HG02840 (cell line): Measurements from ENCODE around the gene TOR4A.

ENCODE experiments used
- ATAC-seq: cut with Tn5 transposase; IDR thresholded peaks from one replicate; pipeline ENCODE4 v1.9.1; 2021; ENCODE audit warnings: mild to moderate bottlenecking, moderate library complexity, moderate number of reproducible peaks; ENCODE audit not compliant: unreplicated experiment, low FRiP score

TOR4A gene

GRCh38 chr9:137277329-137278041, at the start of gene TOR4A:
Gene TOR4A (plus strand): TSS chr9:137277726. CDS start chr9:137278690, 964 bp downstream.
- peak; percentile 63 for ATAC-seq

DNA sequence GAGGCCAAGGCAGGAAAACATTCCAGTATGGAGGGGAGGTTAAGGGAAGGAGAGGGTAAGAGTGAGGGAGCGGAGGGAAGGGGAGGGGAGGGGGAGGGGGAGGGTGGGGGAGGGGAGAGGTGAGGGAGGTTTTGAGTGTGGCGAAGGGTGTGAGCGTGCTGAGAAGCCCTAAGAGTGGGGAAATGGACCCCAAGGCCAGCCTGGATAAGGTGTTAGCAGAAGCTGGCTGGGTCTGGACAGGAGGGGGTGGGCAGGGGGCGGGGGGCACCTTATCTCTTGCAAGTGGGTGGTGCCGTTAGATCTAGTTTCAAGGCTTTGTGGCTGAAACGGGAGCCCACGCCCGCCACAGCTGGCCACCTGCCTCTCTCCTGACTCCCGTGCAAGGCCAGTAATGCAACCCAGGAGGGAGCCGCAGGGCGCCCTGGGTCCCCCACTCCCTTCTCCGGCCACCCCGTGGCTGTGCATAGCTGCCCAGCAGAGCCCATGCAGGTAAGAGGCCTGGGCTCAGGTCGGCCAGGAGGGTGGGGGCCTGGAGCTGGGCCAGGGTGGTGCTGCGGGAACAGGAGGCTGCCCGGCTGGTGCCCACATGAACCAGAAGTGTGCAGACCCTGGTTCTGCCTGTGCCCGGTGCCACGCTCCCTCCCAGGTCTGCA, 49.5 kb upstream of the TOR4A start:
- no peak for ATAC-seq

DNA sequence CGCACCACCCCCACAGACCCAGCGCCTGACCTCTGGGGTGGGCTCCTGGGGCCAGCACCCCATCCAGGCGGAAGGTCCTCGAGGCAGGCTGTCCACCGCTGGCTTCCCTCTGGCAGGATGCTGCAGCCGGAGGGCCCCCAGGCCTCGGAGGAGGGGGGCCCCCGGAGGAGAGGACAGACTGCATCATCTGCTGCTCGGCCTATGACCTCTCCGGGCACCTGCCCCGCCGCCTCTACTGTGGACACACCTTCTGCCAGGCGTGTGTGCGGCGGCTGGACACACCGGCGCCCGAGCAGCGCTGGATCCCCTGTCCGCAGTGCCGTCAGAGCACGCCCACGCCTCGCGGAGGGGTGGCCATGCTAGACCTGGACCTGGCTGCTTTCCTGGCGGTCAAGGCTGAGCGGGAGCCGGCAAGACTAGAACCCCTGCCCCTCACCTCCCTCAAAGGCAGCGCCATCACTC, 49.0 kb upstream of the TOR4A start:
- ATAC-seq = no peak

DNA sequence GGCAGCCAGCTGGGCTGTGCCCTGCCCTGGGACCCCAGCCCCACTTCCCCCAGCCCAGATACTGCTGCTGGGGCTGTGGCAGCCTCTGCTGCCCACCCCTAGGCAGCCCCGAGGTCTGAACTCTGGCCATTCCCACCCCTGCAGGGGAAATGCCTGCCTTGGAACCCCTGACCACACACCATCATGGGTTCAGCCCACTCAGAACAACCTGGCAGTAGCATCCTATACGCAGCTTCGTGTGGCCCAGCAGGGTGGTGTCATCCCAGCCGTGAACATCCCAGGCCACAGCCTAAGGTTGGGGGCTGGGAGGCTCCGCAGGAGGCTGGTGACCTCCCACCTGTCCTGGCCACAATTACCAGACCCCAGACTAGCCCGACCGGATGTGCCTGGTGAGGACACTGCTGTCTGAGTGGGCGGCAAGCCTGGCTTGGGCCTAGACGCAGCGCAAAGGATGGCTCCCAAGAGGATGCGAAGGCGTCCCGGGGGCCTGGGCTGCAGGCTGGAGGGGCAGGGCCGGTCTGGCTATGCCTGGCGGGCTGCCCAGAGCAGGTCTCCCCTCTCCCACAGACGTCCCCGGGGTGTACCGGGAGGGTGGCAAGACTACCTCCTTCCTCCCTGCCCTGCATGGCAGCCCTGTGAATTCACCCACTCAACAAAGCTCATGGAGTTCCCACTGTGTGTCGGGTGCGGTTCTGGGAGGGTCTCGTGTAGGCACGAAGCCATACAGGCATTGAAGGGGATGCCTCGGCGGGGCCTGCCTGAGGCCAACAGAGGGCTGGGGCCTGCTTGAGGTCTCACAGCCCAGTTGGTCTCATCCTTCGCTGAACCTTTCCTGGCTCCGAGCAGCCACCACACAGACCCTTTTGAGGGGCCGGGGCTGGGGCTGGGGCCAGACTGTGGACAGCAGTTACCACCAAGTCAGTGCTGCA, 48.3 kb upstream of the TOR4A start:
- ATAC-seq = no peak

GRCh38 chr9:137229903-137230704, 47.4 kb upstream of the TOR4A start:
- no peak for ATAC-seq

DNA sequence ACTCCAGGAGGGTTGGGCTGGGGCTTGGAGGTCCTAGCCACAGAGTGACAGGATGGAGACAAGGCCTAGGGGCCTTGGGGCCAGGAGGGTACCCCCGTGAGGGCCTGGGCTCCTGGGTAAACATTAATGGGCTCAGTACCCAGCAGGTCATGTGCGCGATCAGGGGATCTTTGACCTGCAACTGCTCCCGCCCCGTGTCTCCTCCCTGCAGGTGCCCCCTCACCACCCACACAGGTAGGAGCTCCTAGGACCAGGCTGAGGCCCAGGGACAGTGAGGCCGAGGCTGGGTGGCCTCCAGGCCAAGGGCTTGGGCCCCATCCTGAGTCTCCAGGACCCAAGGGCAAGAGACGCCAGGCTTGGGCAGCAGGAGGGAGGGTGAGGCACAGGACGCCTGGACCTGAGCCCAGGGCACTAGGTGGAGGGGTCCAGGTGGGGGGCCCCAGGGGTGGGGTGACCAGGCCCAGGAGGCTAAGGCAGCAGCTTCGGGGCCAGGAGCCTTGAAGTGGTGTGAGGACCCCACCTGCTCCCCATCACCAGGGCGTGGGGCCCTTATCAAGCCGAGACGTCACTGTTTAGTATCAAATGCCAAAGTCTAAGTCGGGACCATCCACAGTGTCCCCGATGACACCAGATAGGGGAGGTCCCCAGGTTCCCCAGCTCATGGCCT, 46.7 kb upstream of the TOR4A start, which contains the start of gene SLC34A3:
Gene SLC34A3 (plus strand): TSS at position 197 of the 667 bp plus-strand sequence. CDS start 802 bp downstream, outside the sequence.
- ATAC-seq = no peak

GRCh38 chr9:137231372-137232039, 46.0 kb upstream of the TOR4A start:
- no peak for ATAC-seq

DNA sequence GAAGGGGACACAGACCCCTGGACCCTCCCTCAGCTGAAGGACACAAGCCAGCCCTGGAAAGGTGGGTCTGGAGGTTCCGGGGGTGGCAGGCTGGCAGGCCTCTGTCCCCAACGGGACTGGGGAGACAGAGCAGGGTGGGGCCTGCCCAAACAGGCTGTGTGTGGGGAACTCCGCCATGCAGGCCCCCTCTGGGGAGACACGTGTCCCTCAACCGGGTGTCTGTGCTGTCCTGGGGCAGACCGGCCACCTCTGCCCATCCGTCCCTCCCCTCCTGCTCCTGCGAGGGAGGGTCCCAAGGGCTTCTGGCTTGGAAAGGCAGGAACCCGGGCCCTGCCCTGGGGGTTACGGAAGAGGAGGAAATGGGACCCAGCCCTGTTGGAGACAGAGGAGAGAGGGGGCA, 45.4 kb upstream of the TOR4A start:
- no peak for ATAC-seq

- no peak for ATAC-seq
These were observed 45.0 kb upstream of the TOR4A start for GRCh38 chr9:137232510-137232909.

- no peak for ATAC-seq
These were observed 44.2 kb upstream of the TOR4A start for GRCh38 chr9:137233143-137233980.

GRCh38 chr9:137234055-137234697, 43.4 kb upstream of the TOR4A start:
- ATAC-seq = no peak

DNA sequence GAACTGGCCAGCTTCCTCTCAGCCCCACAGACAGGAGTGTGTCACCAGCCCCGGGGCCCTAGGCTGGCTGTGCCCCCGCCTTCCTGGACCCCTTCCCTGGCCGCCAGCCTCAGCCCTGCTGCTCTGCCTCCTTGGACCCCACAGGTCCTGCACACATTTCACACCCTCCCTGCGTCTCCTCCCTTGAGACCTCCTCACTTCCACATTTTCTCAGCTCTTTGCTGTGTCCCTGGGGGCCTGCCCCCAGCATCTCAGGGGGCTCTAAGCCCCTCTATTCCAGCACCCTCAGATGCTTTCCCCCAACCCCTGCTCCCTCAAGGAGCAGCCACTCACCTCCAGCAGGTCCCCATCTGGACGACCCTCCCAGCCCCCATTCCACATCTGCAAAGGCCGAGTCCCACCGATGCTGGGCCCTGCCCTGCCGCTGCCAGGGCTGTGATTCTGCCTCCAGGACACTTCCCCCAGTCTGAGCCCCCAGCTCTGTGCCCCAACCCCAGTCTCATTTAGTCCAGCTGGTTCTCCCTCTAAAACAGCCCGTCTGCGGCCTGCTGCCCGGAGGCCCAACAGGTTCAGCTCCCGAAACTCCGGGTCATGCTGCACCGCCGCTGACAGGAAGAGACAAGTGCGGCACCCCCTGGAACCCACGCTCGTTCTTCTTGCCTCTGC, 42.6 kb upstream of the TOR4A start:
- no peak for ATAC-seq

GRCh38 chr9:137235424-137236237, 41.9 kb upstream of the TOR4A start:
- ATAC-seq = no peak

GRCh38 chr9:137236238-137236935, 41.1 kb upstream of the TOR4A start:
- ATAC-seq = no peak

DNA sequence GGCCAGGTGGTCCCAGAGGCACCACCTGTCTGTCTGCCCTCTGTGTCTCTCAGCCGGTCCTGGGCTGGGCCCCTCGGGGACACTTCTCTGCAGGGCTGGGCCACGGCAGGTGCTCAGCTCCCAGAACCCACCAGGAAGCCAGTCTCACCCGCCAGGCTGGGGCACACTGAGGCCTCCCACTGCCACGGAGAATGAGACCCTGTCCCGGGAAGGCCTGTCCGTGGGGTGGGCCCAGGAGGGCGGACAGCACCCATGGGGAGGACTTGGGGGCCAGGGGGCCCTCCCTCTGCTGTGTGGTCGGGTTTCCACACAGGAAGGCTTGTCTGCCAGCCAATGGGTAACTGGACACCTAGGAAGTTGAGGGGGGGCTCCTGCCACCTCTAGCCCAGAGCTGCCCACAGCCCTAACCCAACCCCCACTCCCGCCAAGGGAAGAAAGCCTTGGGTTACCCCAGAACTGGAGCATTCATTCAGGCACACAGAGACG, 40.5 kb upstream of the TOR4A start:
- ATAC-seq = no peak
